ENCODE measurements around the gene CLEC5A.

DNA sequence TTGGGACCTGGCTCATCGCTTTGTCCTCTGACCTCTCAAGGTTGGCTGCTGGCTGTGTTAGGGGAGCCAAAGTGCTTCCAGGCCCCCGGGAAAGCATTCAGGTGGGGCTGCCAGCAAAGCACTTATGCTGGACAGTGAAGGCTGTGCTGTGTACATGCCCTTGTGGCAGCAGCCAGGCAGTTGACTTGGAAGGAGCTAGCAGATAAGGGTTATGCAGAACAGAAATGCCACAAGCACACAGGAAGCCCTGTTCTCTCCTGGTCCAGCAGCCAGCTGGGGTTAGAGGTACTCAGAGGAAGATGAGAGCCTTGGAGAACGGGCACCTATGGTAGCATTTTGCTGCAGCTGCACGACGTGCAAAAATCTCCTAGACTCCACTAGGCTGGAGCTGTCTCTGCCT is 65.8 kb downstream of the CLEC5A start:
- TF ChIP-seq POLR2A (IDR thresholded peaks at IDR 0.05), result no peak
- TF ChIP-seq, protein P1, sequence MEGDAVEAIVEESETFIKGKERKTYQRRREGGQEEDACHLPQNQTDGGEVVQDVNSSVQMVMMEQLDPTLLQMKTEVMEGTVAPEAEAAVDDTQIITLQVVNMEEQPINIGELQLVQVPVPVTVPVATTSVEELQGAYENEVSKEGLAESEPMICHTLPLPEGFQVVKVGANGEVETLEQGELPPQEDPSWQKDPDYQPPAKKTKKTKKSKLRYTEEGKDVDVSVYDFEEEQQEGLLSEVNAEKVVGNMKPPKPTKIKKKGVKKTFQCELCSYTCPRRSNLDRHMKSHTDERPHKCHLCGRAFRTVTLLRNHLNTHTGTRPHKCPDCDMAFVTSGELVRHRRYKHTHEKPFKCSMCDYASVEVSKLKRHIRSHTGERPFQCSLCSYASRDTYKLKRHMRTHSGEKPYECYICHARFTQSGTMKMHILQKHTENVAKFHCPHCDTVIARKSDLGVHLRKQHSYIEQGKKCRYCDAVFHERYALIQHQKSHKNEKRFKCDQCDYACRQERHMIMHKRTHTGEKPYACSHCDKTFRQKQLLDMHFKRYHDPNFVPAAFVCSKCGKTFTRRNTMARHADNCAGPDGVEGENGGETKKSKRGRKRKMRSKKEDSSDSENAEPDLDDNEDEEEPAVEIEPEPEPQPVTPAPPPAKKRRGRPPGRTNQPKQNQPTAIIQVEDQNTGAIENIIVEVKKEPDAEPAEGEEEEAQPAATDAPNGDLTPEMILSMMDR (IDR thresholded peaks at IDR 0.05), result no peak

All from lower leg skin (tissue), 3 donors.